GM10248 (cell line): ENCODE results near the gene WDR18.

Experiments
- CTCF ChIA-PET: fragments of 300-600 bp; sonication (Branson Sonifier 250); formaldehyde crosslinking; extraction: SDS; loops from one replicate; lab custom pipeline; 2021; ENCODE audit warnings: antibody characterized with exemption; lab: Yijun Ruan, JAX
- POLR2A ChIA-PET: fragments of 350-650 bp; sonication (Branson Sonifier 250); formaldehyde crosslinking; extraction: SDS; loops from one replicate; lab custom pipeline; 2020; ENCODE audit warnings: antibody characterized with exemption; lab: Yijun Ruan, JAX
- DNase-seq: peaks from one replicate; pipeline ENCODE4 v3.0.0; 2012; ENCODE audit errors: extremely low spot score
- CTCF ChIP-seq: IDR thresholded peaks from 2 replicates; pipeline ENCODE4 v1.5.1; 2012; ENCODE audit warnings: mild to moderate bottlenecking, low read depth; ENCODE audit errors: extremely low read depth, missing control alignments, control extremely low read depth

The WDR18 gene

GRCh38 chr19:1004803-1005664 lies 20.9 kb downstream of the WDR18 start:
- DNase-seq, result no peak
- ChIA-PET CTCF (interaction anchor here (0.6 to 2.4 kb wide), 5 partner anchors 14 to 141 kb away, joined by 3 to 7 read pairs (median 5); partner anchors contain the start of gene WDR18), POLR2A (no interaction called here)
- TF ChIP-seq CTCF, result no peak

- no peak for DNase-seq
- CTCF ChIA-PET, result interaction anchor here (1.0 to 2.4 kb wide), 3 partner anchors 12 to 84 kb away, joined by 3 to 7 read pairs (median 3); no protein-coding TSS in a partner anchor
- no peak for TF ChIP-seq CTCF
- POLR2A ChIA-PET, result no interaction called here
Observed at GRCh38 chr19:1006711-1007398, 22.7 kb downstream of the WDR18 start.

GRCh38 chr19:1007399-1008251 lies 23.5 kb downstream of the WDR18 start:
- CTCF ChIA-PET, result interaction anchor here (1.0 kb wide), 2 partner anchors 20 to 84 kb away, joined by 3 read pairs; no protein-coding TSS in a partner anchor
- TF ChIP-seq CTCF, result no peak
- POLR2A ChIA-PET, result interaction anchor here (0.6 kb wide), 1 partner anchor 498 kb away, joined by 3 read pairs; no protein-coding TSS in a partner anchor
- no peak for DNase-seq

GRCh38 chr19:1008268-1009040 lies 24.3 kb downstream of the WDR18 start:
- CTCF ChIA-PET, result no interaction called here
- no peak for DNase-seq
- no peak for TF ChIP-seq CTCF
- POLR2A ChIA-PET, result interaction anchor here (0.6 kb wide), 1 partner anchor 499 kb away, joined by 3 read pairs; no protein-coding TSS in a partner anchor

GRCh38 chr19:1009041-1009980 lies 25.2 kb downstream of the WDR18 start:
- ChIA-PET CTCF (no interaction called here), POLR2A (interaction anchor here (1.5 to 1.7 kb wide), 2 partner anchors 11 to 12 kb away, joined by 4 to 6 read pairs; partner anchors contain the start of gene RNU6-2)
- no peak for TF ChIP-seq CTCF
- DNase-seq, result no peak
